Esophagus squamous epithelium (tissue), 5 donors: ENCODE results near the gene SMYD1. TPM values are rescaled to one million over a fixed set of nuclear protein-coding genes. Genes with fewer than 3 reads are reported as not detected.

ENCODE experiments used
- DNase-seq: peaks from one replicate; lab custom pipeline; 2025; lab: John Stamatoyannopoulos, UW
- H3K27ac ChIP-seq, 4 donors: fragments of 200-600 bp; sonication (generic); one replicate each; pipeline ENCODE4 v1.5.1; 2016 to 2019; ENCODE audit warnings: mild to moderate bottlenecking in 1 of 4
- H3K27me3 ChIP-seq, 4 donors: fragments of 200-600 bp; sonication (generic); 1 replicate in 3 of 4; 2 replicates in 1 of 4; pipeline versions ENCODE4 v1.5.1 to v1.6.0; 2017 to 2021; ENCODE audit warnings: antibody characterized with exemption in 1 of 4
- H3K36me3 ChIP-seq, 3 donors: fragments of 200-600 bp; sonication (generic); one replicate each; pipeline ENCODE4 v1.5.1; 2016 to 2019
- H3K4me1 ChIP-seq, 3 donors: fragments of 200-600 bp; sonication (generic); one replicate each; pipeline ENCODE4 v1.5.1; 2017 to 2019
- H3K4me3 ChIP-seq, 4 donors: fragments of 200-600 bp; sonication (generic); 1 replicate in 3 of 4; 2 replicates in 1 of 4; pipeline ENCODE4 v1.5.1; 2016 to 2019; ENCODE audit warnings: mild to moderate bottlenecking in 2 of 4, moderate library complexity in 1 of 4
- H3K9me3 ChIP-seq, 3 donors: fragments of 200-600 bp; sonication (generic); one replicate each; pipeline ENCODE4 v1.5.1; 2016 to 2019
- POLR2A ChIP-seq, 4 donors: fragments of 450-650 bp; IDR thresholded peaks; one replicate each; pipeline ENCODE4 v1.6.1; 2017; ENCODE audit warnings: antibody characterized with exemption in 4 of 4, mild to moderate bottlenecking in 4 of 4, moderate library complexity in 3 of 4
- WGBS, 2 donors: methylation state at CpG; one replicate each; pipeline ENCODE4 v1.1.5; 2018; 5-methylcytosine and 5-hydroxymethylcytosine counted together
- intact Hi-C: fragments of 100-400 bp; cut with DNase I; formaldehyde crosslinking; loops from one replicate; pipeline ENCODE4 v1.15.0; 2022
- total RNA-seq, 4 donors: library from RNA; depleted of rRNA; stranded (reverse); fragments of >200 nt; gene quantifications; one replicate each; pipeline ENCODE4 v1.1.0, GENCODE V29; 2016
- TF ChIP-seq, protein P1 (sequence below), 6 experiments: fragments of 450-650 bp in 4 of 6; fragments of 200-600 bp in 2 of 6; sonication (generic) in 2 of 6; IDR thresholded peaks; one replicate each; pipeline ENCODE4 v1.5.1; 2016 to 2019; ENCODE audit warnings: antibody characterized with exemption in 6 of 6, mild to moderate bottlenecking in 4 of 6, moderate library complexity in 4 of 6
- donor health status: DM: yes; HTN: yes; CAD: no.

Gene SMYD1
- total RNA-seq, 4 donors from 2014 or later, result 0.27 TPM; not detected in 3

- DNase-seq, result no peak
- intact Hi-C loops, result no loop called here
- 43 to 46% methylated on average over 3 of the region's 3 CpGs for WGBS, 2 donors
Measured at GRCh38 chr2:88100489-88100858, 32.8 kb downstream of the SMYD1 start.

DNA sequence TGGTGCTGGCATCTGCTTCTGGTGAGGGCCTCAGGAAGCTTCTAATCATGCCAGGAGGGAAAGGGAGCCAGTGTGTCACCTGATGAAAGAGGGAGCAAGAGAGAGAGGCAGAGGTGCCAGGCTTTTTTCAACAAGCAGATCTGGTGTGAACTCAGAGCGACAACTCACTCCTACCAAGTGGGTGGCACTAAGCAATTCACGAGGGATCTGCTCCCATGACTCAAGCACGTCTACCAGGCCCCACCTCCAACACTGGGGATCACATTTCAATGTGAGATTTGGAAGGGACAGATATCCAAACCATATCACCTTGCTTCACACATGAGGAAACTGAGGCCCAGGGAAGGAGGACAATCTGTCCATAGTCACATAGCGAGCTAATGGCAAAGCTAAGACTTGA, 41.2 kb downstream of the SMYD1 start:
- WGBS, 2 donors, result 67 to 73% methylated on average over 3 to 4 of the region's 4 CpGs
- Histone ChIP-seq H3K27ac (no peak overlapping the region), H3K9me3 (no peaks in the 10 kb centered on the region), H3K4me3 (no peak overlapping the region), H3K4me1 (no peaks in the 10 kb centered on the region), H3K27me3 (peaks cover 0 to 4% (median 0%) of the 10 kb centered on the region in 4 donors), H3K36me3 (no peaks in the 10 kb centered on the region)
- no peak for TF ChIP-seq POLR2A (IDR thresholded peaks at IDR 0.05)
- TF ChIP-seq, protein P1, sequence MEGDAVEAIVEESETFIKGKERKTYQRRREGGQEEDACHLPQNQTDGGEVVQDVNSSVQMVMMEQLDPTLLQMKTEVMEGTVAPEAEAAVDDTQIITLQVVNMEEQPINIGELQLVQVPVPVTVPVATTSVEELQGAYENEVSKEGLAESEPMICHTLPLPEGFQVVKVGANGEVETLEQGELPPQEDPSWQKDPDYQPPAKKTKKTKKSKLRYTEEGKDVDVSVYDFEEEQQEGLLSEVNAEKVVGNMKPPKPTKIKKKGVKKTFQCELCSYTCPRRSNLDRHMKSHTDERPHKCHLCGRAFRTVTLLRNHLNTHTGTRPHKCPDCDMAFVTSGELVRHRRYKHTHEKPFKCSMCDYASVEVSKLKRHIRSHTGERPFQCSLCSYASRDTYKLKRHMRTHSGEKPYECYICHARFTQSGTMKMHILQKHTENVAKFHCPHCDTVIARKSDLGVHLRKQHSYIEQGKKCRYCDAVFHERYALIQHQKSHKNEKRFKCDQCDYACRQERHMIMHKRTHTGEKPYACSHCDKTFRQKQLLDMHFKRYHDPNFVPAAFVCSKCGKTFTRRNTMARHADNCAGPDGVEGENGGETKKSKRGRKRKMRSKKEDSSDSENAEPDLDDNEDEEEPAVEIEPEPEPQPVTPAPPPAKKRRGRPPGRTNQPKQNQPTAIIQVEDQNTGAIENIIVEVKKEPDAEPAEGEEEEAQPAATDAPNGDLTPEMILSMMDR (IDR thresholded peaks at IDR 0.05), result no peak
- no peak for DNase-seq
- intact Hi-C loops, result no loop called here

More at GRCh38 chr2:88100489-88100858, 32.8 kb downstream of the SMYD1 start:
- H3K4me3 ChIP-seq, result no peak overlapping the region
- H3K4me1 ChIP-seq, result peaks cover 0 to 11% (median 0%) of the 10 kb centered on the region in 3 donors
- no peaks in the 10 kb centered on the region for H3K9me3 ChIP-seq
- peaks cover 0 to 13% (median 0%) of the 10 kb centered on the region in 4 donors for H3K27me3 ChIP-seq
- no peaks in the 10 kb centered on the region for H3K36me3 ChIP-seq
- no peak for TF ChIP-seq POLR2A (IDR thresholded peaks at IDR 0.05)
- TF ChIP-seq, protein P1 (IDR thresholded peaks at IDR 0.05), result no peak
- H3K27ac ChIP-seq, result no peak overlapping the region

- Histone ChIP-seq H3K9me3 (no peaks in the 10 kb centered on the region), H3K36me3 (no peaks in the 10 kb centered on the region), H3K27ac (no peak overlapping the region), H3K27me3 (peaks cover 0 to 10% (median 0%) of the 10 kb centered on the region in 4 donors), H3K4me1 (no peaks in the 10 kb centered on the region), H3K4me3 (no peak overlapping the region)
- WGBS, 2 donors, result 65 to 79% methylated on average over 2 of the region's 2 CpGs
- TF ChIP-seq, protein P1 (IDR thresholded peaks at IDR 0.05), result no peak
- TF ChIP-seq POLR2A (IDR thresholded peaks at IDR 0.05), result no peak
- intact Hi-C loops, result no loop called here
- no peak for DNase-seq
Measured at GRCh38 chr2:88110830-88111229, 43.2 kb downstream of the SMYD1 start.

DNA sequence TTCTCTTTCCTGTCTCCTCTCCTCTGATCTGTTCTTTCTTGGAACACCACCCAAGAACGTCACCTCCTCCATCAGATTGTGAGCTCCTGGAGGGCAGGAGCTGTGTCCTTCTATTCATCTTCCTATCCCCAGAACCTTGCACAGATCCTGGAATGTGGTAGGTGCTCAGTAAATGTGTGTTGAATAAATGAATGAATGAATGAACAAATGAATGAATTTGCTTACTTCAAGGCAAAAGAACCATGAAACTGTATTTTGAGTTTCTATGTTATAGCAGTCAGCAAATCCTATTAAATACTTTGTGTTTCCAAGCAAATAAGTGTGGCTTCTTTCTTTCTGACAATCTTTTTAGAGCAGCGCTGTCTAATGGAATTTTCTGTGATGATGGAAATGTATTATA, 45.4 kb downstream of the SMYD1 start:
- Histone ChIP-seq H3K27me3 (peaks cover 0 to 20% (median 0%) of the 10 kb centered on the region in 4 donors), H3K36me3 (no peaks in the 10 kb centered on the region), H3K4me1 (no peaks in the 10 kb centered on the region), H3K4me3 (no peak overlapping the region), H3K9me3 (no peaks in the 10 kb centered on the region), H3K27ac (no peak overlapping the region)
- WGBS, 2 donors, result 72 to 82% methylated on average over 2 of the region's 2 CpGs
- intact Hi-C loops, result no loop called here
- no peak for DNase-seq
- no peak for TF ChIP-seq POLR2A (IDR thresholded peaks at IDR 0.05)
- TF ChIP-seq, protein P1 (IDR thresholded peaks at IDR 0.05), result no peak

GRCh38 chr2:88114889-88115288, 47.3 kb downstream of the SMYD1 start:
- 47 to 49% methylated on average over 2 to 5 of the region's 5 CpGs for WGBS, 2 donors
- intact Hi-C loops, result no loop called here
- no peaks in the 10 kb centered on the region for H3K36me3 ChIP-seq
- no peak overlapping the region for H3K27ac ChIP-seq
- no peak overlapping the region for H3K4me3 ChIP-seq
- no peak for TF ChIP-seq POLR2A (IDR thresholded peaks at IDR 0.05)
- TF ChIP-seq, protein P1 (IDR thresholded peaks at IDR 0.05), result no peak
- no peak for DNase-seq
- no peaks in the 10 kb centered on the region for H3K4me1 ChIP-seq
- H3K9me3 ChIP-seq, result no peaks in the 10 kb centered on the region
- H3K27me3 ChIP-seq, result peaks cover 0 to 36% (median 0%) of the 10 kb centered on the region in 4 donors
